Keratinocyte (primary cell): ENCODE measurements around the gene TTLL13. TPM values are rescaled to one million over a fixed set of nuclear protein-coding genes. Genes with fewer than 3 reads are reported as not detected.

ENCODE experiments used
- DNase-seq: peaks from one replicate; pipeline ENCODE4 v3.0.0-alpha.2; 2011; ENCODE audit warnings: low read depth, missing footprints, low spot score
- FAIRE-seq: peaks from 2 replicates; lab custom pipeline; 2011; peaks lifted over from hg19 to GRCh38; lab: Jason Lieb, UNC
- H2AFZ ChIP-seq: 2 replicates; pipeline ENCODE4 v1.6.0; 2012; ENCODE audit warnings: low read length, control low read depth, inconsistent platforms; ENCODE audit not compliant: control insufficient read depth
- H3K27ac ChIP-seq: 2 replicates; pipeline ENCODE4 v1.5.1; 2011; ENCODE audit warnings: low read length; ENCODE audit not compliant: control insufficient read depth, insufficient read depth
- H3K27me3 ChIP-seq: 3 replicates; pipeline ENCODE4 v1.6.0; 2011; ENCODE audit warnings: low read length; ENCODE audit not compliant: control insufficient read depth, insufficient read depth; ENCODE audit errors: extremely low read depth
- H3K36me3 ChIP-seq, 2 experiments: 2 replicates in 1 of 2; 3 replicates in 1 of 2; pipeline ENCODE4 v1.5.1; 2011; ENCODE audit warnings: low read length in 2 of 2, mild to moderate bottlenecking in 1 of 2; ENCODE audit not compliant: control insufficient read depth in 2 of 2, insufficient read depth in 2 of 2; ENCODE audit errors: extremely low read depth in 1 of 2
- H3K4me1 ChIP-seq: 3 replicates; pipeline ENCODE4 v1.5.1; 2011; ENCODE audit warnings: low read length; ENCODE audit not compliant: control insufficient read depth, insufficient read depth; ENCODE audit errors: extremely low read depth
- H3K4me2 ChIP-seq: 3 replicates; pipeline ENCODE4 v1.6.0; 2011; ENCODE audit warnings: low read depth, low read length; ENCODE audit not compliant: control insufficient read depth, insufficient read depth; ENCODE audit errors: extremely low read depth
- H3K4me3 ChIP-seq, 3 experiments: fragments of 200-600 bp in 1 of 3; sonication (generic) in 1 of 3; 2 replicates in 2 of 3; 3 replicates in 1 of 3; pipeline ENCODE4 v1.5.1; 2011 to 2016; ENCODE audit warnings: low read length in 3 of 3, mild to moderate bottlenecking in 3 of 3, control low read depth in 2 of 3, inconsistent platforms in 1 of 3, low read depth in 1 of 3, mixed read lengths in 1 of 3, mixed run types in 1 of 3, moderate library complexity in 1 of 3; ENCODE audit not compliant: control insufficient read depth in 2 of 3, insufficient read depth in 2 of 3; ENCODE audit errors: extremely low read depth in 1 of 3
- H3K79me2 ChIP-seq: 2 replicates; pipeline ENCODE4 v1.6.0; 2012; ENCODE audit warnings: low read length; ENCODE audit not compliant: control insufficient read depth, insufficient read depth
- H3K9ac ChIP-seq: 3 replicates; pipeline ENCODE4 v1.6.0; 2011; ENCODE audit warnings: low read length; ENCODE audit not compliant: control insufficient read depth, insufficient read depth; ENCODE audit errors: extremely low read depth
- H3K9me1 ChIP-seq: 3 replicates; pipeline ENCODE4 v1.6.0; 2011; ENCODE audit warnings: low read length; ENCODE audit not compliant: control insufficient read depth, insufficient read depth; ENCODE audit errors: extremely low read depth
- H3K9me3 ChIP-seq: 2 replicates; pipeline ENCODE4 v1.5.1; 2012; ENCODE audit warnings: low read depth, low read length; ENCODE audit not compliant: control insufficient read depth
- H4K20me1 ChIP-seq: 3 replicates; pipeline ENCODE4 v1.6.0; 2011; ENCODE audit warnings: low read length; ENCODE audit not compliant: control insufficient read depth, insufficient read depth; ENCODE audit errors: extremely low read depth
- EZH2 ChIP-seq: IDR thresholded peaks from one replicate; pipeline ENCODE4 v1.6.1; 2012; ENCODE audit warnings: inconsistent platforms, mild to moderate bottlenecking, low read length, moderate library complexity
- dilution Hi-C: fragments of 300-500 bp; cut with MboI; formaldehyde crosslinking; loops from one replicate; pipeline ENCODE4 v1.7.0; 2020; ENCODE audit warnings: low sequenced_read_pairs; ENCODE audit not compliant: extremely low pct_ligation_motif_present
- polyA plus RNA-seq, 5 experiments: library from polyadenylated mRNA; depleted of rRNA in 3 of 5; stranded (reverse) in 3 of 5; stranded (forward) in 1 of 5; unstranded in 1 of 5; fragments of >200 nt; gene quantifications; 1 replicate in 1 of 5; 2 replicates in 3 of 5; 3 replicates in 1 of 5; pipeline versions ENCODE4 v1.2.1 to v1.2.3, GENCODE V29; 2011 to 2012; ENCODE audit warnings: missing spikeins in 2 of 5, low read depth in 1 of 5, low replicate concordance in 1 of 5
- TF ChIP-seq, protein P1 (sequence below), 3 experiments: IDR thresholded peaks in 1 of 3; conservative IDR thresholded peaks in 1 of 3; optimal IDR thresholded peaks in 1 of 3; 2 replicates in 2 of 3; 3 replicates in 1 of 3; pipeline versions ENCODE3 to v1.5.1; 2011; ENCODE audit warnings: low read length in 3 of 3, mild to moderate bottlenecking in 3 of 3, moderate library complexity in 2 of 3, control low read depth in 1 of 3, inconsistent platforms in 1 of 3; ENCODE audit not compliant: insufficient read depth in 2 of 3; ENCODE audit errors: extremely low read depth in 1 of 3

The TTLL13 gene
- polyA plus RNA-seq, 1 donor (not counting 4 experiments of a cell fraction or from before 2014, with no cell fraction given): 0.07 TPM

DNA sequence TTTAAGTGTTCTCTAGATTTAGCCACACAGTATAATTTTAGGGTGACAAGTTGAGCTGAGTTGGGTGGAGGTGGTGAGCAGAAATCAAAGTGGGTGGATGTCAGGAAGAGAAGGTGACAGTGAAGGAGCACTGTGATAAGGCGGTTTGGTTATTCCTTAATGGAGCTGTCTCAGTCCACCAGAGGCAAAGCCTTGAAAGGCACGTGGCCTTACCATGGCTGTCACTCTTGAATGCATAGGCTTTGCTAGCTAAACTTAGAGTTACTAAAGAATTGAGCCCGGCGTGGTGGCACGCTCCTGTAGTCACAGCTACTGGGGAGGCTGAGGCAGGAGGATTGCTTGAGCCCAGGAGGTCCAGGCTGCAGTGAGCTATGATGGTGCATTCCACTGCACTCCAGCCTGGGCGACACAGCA lies 560 bp upstream of the TTLL13 start:
- peak overlapping the region; percentile 89 for H3K4me2 ChIP-seq
- no peak overlapping the region for H2AFZ ChIP-seq
- H3K9me3 ChIP-seq: no peaks in the 10 kb centered on the region
- H3K79me2 ChIP-seq: no peaks in the 10 kb centered on the region
- H3K27ac ChIP-seq: no peak overlapping the region
- dilution Hi-C loops: no loop called here
- no peaks in the 10 kb centered on the region for H3K36me3 ChIP-seq
- no peaks in the 10 kb centered on the region for H3K4me1 ChIP-seq
- no peak overlapping the region for H3K9ac ChIP-seq
- TF ChIP-seq, protein P1, sequence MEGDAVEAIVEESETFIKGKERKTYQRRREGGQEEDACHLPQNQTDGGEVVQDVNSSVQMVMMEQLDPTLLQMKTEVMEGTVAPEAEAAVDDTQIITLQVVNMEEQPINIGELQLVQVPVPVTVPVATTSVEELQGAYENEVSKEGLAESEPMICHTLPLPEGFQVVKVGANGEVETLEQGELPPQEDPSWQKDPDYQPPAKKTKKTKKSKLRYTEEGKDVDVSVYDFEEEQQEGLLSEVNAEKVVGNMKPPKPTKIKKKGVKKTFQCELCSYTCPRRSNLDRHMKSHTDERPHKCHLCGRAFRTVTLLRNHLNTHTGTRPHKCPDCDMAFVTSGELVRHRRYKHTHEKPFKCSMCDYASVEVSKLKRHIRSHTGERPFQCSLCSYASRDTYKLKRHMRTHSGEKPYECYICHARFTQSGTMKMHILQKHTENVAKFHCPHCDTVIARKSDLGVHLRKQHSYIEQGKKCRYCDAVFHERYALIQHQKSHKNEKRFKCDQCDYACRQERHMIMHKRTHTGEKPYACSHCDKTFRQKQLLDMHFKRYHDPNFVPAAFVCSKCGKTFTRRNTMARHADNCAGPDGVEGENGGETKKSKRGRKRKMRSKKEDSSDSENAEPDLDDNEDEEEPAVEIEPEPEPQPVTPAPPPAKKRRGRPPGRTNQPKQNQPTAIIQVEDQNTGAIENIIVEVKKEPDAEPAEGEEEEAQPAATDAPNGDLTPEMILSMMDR (optimal IDR thresholded peaks at IDR 0.05 in 1 of 3, IDR thresholded peaks at IDR 0.05 in 1 of 3, conservative IDR thresholded peaks at IDR 0.05 in 1 of 3; ENCODE audit: extremely low read depth in 1 of 3, insufficient read depth in 2 of 3, low read length in 3 of 3): no peak
- no peak for TF ChIP-seq EZH2
- no peaks in the 10 kb centered on the region for H4K20me1 ChIP-seq
- FAIRE-seq: no peak
- no peak for DNase-seq
- peak overlapping the region in 1 of 3 experiments; percentile 68 for H3K4me3 ChIP-seq
- no peaks in the 10 kb centered on the region for H3K27me3 ChIP-seq
- no peaks in the 10 kb centered on the region for H3K9me1 ChIP-seq

DNA sequence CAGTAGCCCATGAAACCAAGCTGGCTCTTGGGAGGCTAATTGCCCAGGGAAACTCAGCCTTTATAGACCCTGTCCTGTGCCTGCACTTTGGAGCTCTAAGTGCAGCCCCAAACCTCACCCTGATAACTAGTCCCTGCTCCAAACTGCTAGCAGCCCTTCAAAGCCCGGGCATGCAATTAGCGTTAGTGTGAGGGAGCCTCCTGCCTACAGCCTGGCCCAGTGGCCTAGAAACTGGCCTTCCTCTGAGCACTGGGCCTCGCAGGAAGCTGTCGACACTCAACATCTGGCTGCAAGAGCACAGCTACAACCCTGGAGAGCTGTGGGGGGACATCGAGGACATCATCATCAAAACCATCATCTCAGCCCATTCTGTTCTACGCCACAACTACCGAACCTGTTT lies 8.4 kb downstream of the TTLL13 start:
- no peak for DNase-seq
- Histone ChIP-seq H3K27me3 (peaks cover 3% of the 10 kb centered on the region), H2AFZ (no peak overlapping the region), H3K9ac (no peak overlapping the region), H3K9me1 (no peaks in the 10 kb centered on the region), H3K4me2 (no peak overlapping the region), H3K36me3 (no peaks in the 10 kb centered on the region), H3K4me1 (peaks cover 14% of the 10 kb centered on the region), H4K20me1 (no peaks in the 10 kb centered on the region), H3K27ac (no peak overlapping the region), H3K79me2 (no peaks in the 10 kb centered on the region), H3K9me3 (no peaks in the 10 kb centered on the region), H3K4me3 (no peak overlapping the region)
- no peak for FAIRE-seq
- TF ChIP-seq EZH2: no peak
- TF ChIP-seq, protein P1 (optimal IDR thresholded peaks at IDR 0.05 in 1 of 3, IDR thresholded peaks at IDR 0.05 in 1 of 3, conservative IDR thresholded peaks at IDR 0.05 in 1 of 3; ENCODE audit: extremely low read depth in 1 of 3, insufficient read depth in 2 of 3, low read length in 3 of 3): no peak
- dilution Hi-C loops: no loop called here
